Hippocampal formation (tissue), 2 donors: Measurements from ENCODE around the gene LARGE1.
"Not testable (repeated sequence)": the region's sequence is repeated elsewhere in the genome, so short reads cannot be mapped to it uniquely, and the experiment has no call there.

ENCODE experiments used
- DNase-seq, 2 donors: peaks; one replicate each; lab custom pipeline; 2025; lab: John Stamatoyannopoulos, UW

The LARGE1 gene

DNA sequence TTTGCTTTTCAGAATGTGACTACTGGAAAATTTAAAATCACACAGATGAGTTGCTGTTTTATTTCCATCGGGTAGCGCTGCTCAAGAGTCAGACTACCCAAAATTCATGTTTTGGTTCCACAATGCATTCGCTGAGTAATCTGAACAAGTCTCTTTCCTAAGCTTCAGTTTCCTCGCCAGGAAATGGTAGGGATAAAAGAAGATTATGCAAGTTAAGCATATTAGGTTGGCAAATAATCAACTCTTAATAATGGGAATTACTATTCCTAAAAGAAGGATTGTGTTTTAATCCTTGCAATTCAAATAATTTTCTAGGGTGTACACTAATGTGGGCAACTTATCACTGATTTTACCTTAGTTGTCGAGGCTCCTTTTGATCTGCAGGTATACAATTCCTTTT is 326.5 kb downstream of the LARGE1 start:
- no peak for DNase-seq

- no peak for DNase-seq
These were observed 328.3 kb downstream of the LARGE1 start for GRCh38 chr22:33591946-33592345.

DNA sequence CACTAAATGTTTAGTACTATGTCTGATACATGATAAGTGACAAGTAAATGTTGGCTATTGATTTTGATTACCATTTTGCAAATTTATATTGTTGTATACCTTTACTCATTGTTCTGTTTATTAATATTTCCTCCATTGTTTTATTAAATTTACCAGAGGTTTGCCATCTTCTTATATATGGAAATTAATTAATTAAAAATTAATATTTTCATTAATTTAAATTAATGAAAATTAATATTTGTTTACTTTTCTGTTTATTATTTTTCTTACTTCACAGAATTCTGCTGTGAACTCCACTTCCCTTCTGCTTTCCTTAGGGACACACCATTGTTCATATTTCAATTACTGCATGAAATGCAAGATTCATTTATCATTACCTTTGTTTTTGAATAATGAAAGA is 331.0 kb downstream of the LARGE1 start:
- no peak for DNase-seq

GRCh38 chr22:33588860-33589259 is 331.4 kb downstream of the LARGE1 start:
- DNase-seq, result no peak

DNA sequence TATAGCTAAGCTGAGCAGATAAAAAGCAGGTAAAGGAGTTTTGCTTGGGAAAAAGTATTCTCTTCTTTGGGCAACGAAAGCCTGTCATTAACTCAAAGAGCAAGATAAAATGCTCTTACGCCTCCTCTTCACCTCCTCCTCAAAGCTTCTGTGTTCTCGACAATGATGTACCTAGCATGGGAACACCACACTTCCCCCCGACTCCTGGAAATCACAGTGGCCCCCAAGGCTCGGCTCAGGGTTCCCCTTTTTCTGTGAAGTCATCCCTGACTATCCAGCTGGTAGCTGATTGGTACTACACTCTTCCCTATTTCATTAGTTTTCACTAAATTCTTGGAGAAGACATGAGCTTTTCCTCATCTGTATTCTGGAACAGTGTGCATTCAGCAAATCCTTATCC is 336.1 kb downstream of the LARGE1 start:
- no peak for DNase-seq

DNA sequence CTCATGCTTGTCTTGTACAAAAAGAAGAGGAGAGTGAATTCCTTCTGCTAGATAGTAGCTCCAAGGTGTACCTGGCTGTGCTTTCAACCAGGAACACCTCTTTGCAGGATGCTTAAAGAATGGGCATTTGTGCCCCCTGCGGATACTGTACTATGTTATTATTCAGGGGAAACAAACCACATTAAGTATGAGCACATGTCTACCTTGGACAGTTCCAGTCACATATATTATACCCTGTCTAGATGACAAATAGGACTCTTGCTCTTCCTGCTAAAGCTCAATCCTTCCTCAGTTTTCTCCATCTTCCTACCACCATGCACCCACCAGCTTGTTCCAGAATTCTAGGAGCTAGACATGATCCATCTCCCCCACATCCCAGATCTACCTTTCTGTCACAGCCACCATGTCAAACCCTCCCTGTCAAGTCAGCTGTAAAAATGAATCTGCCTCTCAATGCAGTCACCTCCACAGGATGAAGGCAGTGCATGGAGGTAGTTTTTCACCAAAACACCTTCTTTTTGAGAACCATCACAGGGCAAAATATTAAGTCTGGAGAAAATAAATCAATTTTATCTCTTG is 337.4 kb downstream of the LARGE1 start:
- DNase-seq, result no peak

DNA sequence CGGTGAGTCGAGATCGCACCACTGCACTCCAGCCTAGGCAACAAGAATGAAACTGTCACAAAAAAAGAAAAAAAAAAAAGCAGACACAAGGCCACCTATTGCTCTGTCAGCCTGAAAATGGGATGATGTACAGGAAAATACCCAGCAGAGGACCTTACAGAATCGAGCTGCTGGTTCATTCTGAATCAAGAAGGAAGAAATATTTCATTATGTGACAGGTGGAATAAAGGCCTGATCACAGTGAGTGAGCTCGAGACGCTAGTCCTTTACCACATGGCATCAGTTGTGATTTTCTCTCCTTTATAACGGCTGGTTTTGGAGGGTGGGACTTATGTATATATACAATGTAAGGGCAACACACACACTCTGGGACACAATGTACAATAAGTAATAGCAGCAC is 340.0 kb downstream of the LARGE1 start:
- DNase-seq, result no peak

GRCh38 chr22:33579448-33580093 is 340.7 kb downstream of the LARGE1 start:
- DNase-seq, result peak in 1 of 2 donors; percentile 42

- DNase-seq, result no peak
These were observed 341.5 kb downstream of the LARGE1 start for GRCh38 chr22:33578752-33579151.

DNA sequence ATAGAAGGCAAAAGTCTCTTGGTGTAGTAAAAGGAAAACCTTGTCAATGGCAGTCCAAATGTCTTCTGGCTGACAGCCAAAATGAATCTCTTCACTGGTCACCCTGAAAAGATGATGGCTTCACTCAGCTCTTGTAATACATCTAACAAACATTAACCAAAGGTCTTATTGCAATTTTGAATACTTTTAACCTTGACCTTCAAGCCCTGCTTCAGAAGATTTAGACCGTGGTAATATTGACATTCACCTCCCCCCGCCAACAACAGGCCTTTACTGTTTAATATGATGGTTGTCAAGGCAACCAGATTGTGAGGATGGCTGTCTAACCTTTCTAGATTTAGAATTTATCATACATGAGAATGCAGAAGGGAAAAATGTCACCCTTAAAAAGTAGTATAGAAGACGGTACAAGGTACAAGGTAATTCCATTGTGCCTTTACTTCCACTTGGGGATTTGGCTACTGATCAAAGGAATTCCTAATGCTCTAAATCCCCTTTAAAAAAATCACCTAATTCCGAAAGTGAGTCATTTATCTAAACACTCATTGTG is 342.3 kb downstream of the LARGE1 start:
- no peak for DNase-seq

GRCh38 chr22:33576205-33576604 is 344.1 kb downstream of the LARGE1 start:
- DNase-seq, result no peak

DNA sequence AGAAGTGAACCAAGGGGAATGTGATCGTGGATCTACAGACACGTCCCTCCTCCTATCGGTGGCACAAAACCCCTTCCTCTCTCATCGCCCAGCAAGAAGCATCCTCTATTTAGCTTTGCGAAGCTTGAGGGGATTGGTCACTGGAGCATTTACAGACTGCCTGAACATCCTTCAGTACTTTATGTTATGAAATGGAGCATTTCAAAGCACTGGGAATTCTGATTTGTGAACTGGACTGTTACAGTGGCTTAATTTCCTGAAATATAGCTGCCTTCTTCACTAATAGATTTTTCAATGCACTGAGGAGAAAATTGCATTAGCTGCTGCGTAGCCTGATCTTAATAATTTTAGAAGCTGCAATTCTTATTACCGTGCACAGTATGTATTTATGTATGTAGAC is 344.5 kb downstream of the LARGE1 start:
- DNase-seq, result no peak

- DNase-seq, result no peak
These were observed 345.2 kb downstream of the LARGE1 start for GRCh38 chr22:33575041-33575440.

DNA sequence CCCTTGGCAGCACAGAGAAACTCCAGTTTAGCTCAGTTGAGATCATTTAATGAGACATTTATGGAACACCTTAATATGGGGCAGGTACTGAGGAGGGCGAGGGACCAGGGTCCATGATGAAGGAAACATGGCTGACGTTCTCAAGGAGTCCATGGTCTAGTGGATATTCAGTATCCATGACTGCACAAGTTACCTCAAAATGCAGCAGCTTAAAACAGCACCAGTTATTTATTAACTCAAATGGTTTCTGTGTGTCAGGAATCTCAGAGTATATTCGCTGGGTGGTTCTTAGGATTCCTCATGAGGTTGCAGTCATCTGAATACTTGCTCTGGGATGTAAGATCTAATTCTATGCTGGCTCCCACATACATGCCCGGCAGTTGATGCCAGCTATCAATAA is 346.8 kb downstream of the LARGE1 start:
- no peak for DNase-seq

GRCh38 chr22:33572086-33572485 is 348.2 kb downstream of the LARGE1 start:
- no peak for DNase-seq

- DNase-seq, result no peak
These were observed 350.2 kb downstream of the LARGE1 start for GRCh38 chr22:33570110-33570509.

- DNase-seq, result no peak
These were observed 350.7 kb downstream of the LARGE1 start for GRCh38 chr22:33569559-33569958.

- no peak for DNase-seq
These were observed 351.3 kb downstream of the LARGE1 start for GRCh38 chr22:33569018-33569417.

DNA sequence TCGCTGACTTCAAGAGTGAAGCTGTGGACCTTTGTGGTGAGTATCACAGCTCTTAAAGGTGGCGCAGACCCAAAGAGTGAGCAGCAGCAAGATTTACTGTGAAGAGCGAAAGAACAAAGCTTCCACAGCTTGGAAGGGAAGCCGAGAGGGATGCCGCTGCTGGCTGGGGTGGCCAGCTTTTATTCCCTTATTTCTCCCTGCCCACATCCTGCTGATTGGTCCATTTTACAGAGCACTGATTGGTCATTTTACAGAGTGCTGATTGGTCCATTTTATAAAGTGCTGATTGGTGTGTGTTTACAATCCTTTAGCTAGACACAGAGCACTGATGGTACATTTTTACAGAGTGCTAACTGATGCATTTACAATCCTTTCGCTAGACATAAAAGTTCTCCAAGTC is 353.8 kb downstream of the LARGE1 start:
- not testable (repeated sequence) for DNase-seq

- no peak for DNase-seq
These were observed 354.7 kb downstream of the LARGE1 start for GRCh38 chr22:33565580-33565995.

GRCh38 chr22:33564683-33565082 is 355.6 kb downstream of the LARGE1 start:
- DNase-seq, result no peak

DNA sequence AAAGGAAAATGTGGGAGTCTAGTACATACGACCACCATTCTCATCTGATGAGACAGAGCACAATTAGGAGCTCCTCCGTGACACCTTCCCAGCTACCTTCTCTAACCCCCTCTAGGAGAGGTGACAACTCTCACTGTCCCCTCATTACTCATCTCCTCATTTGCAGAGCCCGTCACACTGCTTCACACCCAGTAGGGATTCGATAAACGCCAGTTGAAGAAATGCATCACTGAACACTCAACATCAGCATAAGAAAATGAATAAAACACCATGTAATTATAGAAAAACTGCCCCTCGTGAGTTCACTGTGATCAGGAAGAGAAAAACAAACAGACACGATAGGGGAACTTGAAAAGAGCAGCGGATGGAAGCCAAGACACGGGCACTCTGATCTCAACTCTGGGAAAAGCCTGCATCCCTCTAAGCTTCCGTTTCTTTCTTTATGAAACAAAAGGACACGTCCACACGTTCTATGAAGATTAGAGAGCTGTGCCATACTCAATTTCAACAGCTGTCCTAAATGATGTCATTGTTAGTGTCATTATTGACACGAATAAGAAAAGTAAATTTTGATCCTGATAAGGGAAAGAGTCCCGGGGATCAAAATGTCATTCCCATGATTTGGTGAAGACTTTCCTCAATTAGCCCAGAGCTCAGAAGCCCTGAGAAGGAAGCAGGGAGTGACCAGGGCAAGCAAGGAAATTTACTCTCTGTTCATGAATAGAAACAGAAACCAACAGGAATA is 356.9 kb downstream of the LARGE1 start:
- DNase-seq, result no peak

DNA sequence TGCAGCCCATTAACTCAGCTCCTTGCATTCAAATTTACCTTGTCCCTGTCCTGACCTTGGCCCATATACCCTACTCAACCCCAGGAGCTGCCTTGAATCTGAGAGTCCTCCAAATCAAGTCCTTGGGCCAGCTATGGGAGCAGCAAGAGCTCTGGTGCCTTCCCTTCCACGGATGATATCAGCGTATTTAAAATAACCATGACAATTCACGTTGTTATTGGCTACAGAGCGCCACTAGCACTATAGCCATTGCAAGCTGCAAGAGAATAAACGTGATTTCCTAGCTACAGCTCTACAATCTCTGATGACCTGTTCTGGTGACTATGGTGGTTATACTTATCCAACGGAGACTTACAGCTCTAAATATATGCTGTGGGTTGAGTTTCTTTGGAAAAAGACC is 357.8 kb downstream of the LARGE1 start:
- no peak for DNase-seq
